Stimulated activated naive CD8-positive, alpha-beta T cell treated with anti-CD3 and anti-CD28 coated beads, Interleukin-15, Interleukin-2, amounts not matched to agents 100 U/mL and 50 U/mL, for 24 hours (primary cell): ENCODE measurements around the gene C18orf54.

ENCODE experiments used
- ATAC-seq: fragments of 150-1000 bp; cut with Tn5 transposase; one replicate; pipeline ENCODE4 v1.10.0; 2021
- DNase-seq: peaks from one replicate; pipeline ENCODE4 v3.0.0; 2021

C18orf54 gene

DNA sequence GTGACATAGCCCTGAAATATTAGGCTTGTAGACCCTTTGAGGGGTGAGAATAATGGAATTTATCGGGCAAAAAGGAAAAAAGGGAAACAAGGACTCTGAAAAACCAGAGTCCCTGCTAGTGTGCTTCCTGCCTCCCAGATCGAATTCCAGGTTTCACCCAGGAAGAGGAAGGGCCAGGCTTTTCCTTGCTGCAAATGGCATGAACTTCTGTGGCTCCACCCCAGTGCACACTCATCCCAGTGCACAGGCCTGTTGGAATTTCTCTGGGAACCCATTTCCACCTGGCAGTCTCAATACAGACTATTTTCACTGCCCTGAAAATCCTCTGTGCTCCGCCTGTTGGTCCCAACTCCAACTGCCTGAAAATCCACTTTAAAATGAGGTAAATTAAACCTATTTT lies 29.9 kb downstream of the C18orf54 start:
- ATAC-seq (no peak), DNase-seq (no peak)

- peak; percentile 38 for DNase-seq
- peak; percentile 86 for ATAC-seq
Measured at GRCh38 chr18:54388203-54389142, 30.8 kb downstream of the C18orf54 start.

- ATAC-seq (no peak), DNase-seq (no peak)
Measured at GRCh38 chr18:54389143-54389505, 31.4 kb downstream of the C18orf54 start.

- DNase-seq (no peak), ATAC-seq (no peak)
Measured at GRCh38 chr18:54390838-54391237, 33.1 kb downstream of the C18orf54 start.

GRCh38 chr18:54392543-54393023 lies 34.9 kb downstream of the C18orf54 start:
- ATAC-seq (no peak), DNase-seq (no peak)

DNA sequence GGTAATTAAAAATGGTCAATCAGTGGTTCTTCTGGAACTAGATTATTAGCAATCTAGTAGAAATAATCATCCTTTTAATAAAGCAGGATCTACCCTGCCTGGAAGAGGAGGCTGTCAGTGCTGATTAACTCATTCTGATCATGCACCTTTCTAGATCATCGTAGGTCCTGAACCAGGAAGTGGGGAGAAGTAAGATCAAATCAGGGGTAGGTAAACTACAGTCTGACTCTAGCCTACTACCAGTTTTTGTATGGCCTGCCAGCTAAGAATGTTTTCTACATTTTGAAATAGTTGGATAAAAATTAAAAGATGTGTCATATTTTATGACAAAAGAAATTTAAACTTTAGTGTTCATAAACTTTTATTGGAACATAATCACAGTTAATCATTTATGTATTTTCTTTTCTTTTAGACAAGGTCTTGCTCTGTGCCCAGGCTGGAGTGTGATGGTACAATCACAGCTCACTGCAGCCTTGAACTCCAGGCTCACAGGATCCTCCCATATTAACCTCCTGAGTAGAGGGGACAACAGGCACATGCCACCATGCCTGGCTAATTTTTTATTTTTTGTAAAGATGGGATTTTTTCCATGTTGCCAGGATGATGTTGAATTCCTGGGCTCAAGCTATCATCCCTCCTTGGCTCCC lies 36.1 kb downstream of the C18orf54 start:
- no peak for ATAC-seq
- DNase-seq, result no peak

DNA sequence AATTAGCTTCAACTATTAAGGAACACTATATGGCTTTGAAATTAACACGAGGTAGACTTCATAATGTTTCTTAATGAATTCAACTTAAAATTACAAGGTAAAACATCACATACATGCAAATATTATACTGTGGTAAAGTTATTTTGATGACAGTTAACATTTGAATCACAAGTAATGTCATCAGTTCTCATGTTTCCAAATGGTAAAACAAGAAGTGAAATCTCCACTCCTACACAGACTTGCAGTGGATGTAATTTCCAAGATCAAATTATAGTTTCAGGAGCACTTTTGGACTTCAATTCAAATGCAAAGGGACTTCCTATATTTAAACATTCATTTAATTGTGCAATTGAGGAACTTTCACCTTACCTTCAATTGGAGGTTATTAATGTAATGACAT lies 39.1 kb downstream of the C18orf54 start:
- no peak for DNase-seq
- ATAC-seq, result no peak

- no peak for DNase-seq
- no peak for ATAC-seq
Measured at GRCh38 chr18:54405290-54405689, 47.6 kb downstream of the C18orf54 start.

- ATAC-seq, result no peak
- DNase-seq, result no peak
Measured at GRCh38 chr18:54411781-54412180, 54.1 kb downstream of the C18orf54 start.

DNA sequence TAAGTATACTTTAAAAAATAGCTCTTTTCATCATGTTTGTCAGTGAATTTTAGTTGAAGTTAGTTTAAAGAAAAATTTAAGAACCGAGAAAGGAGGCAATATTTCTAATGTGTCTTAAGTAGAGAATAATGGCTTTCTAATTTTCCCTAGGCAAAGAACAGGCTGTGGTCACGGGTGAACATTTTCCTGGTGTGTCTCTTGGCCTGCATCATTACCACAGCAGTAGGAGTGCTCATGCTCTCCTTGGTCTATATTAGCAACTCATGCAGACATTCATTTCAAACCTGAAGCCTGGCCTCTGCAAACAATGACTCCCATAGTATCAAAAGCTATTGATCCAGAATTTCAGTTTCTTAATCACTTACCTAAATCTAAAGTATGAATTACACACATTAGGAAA lies 57.4 kb downstream of the C18orf54 start:
- DNase-seq (no peak), ATAC-seq (no peak)

DNA sequence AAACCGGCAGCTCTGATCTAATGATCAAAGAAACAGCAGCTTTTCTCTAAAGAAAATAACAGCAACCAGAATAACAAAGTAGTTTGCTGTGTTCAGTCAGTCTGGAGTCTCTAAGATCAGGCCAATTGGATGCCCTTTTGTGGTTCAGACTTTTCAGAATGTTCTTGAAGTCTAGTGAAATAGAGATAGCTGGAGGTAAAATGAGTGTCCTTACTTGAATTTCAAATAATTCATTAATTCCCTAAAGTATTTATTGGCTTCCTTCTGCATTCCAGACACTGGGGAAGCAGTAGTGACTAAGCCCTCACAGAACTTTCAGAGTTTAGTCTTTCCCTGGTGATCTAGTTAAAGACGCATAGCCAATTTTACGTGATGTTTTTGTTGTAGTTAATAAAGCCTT lies 58.7 kb downstream of the C18orf54 start:
- ATAC-seq (no peak), DNase-seq (no peak)

- no peak for ATAC-seq
- DNase-seq, result no peak
Measured at GRCh38 chr18:54423831-54424230, 66.1 kb downstream of the C18orf54 start.

GRCh38 chr18:54426085-54426665 lies 68.5 kb downstream of the C18orf54 start:
- DNase-seq (no peak), ATAC-seq (no peak)
